Lower leg skin (tissue), 4 donors: ENCODE data around the gene LETM1. TPM values are rescaled to one million over a fixed set of nuclear protein-coding genes. Genes with fewer than 3 reads are reported as not detected.

Experiments used
- DNase-seq, 2 donors: peaks; one replicate each; pipeline ENCODE4 v3.0.0-alpha.2; 2019; ENCODE audit warnings: low spot score in 2 of 2
- H3K4me3 ChIP-seq: fragments of 200-600 bp; sonication (generic); 2 replicates; pipeline ENCODE4 v1.5.1; 2017; ENCODE audit warnings: mild to moderate bottlenecking, low read depth; ENCODE audit not compliant: poor library complexity, severe bottlenecking
- CTCF ChIP-seq, 3 donors: fragments of 450-650 bp; IDR thresholded peaks; one replicate each; pipeline ENCODE4 v1.5.1; 2016; ENCODE audit warnings: antibody characterized with exemption in 3 of 3, mild to moderate bottlenecking in 3 of 3, moderate library complexity in 2 of 3
- POLR2A ChIP-seq, 2 donors: fragments of 450-650 bp; IDR thresholded peaks; one replicate each; pipeline ENCODE4 v1.6.1; 2016 to 2017; ENCODE audit warnings: antibody characterized with exemption in 2 of 2, mild to moderate bottlenecking in 1 of 2, moderate library complexity in 1 of 2
- WGBS, 2 donors: methylation state at CpG; one replicate each; pipeline ENCODE4 v1.1.5; 2018; 5-methylcytosine and 5-hydroxymethylcytosine counted together
- intact Hi-C: fragments of 100-400 bp; cut with DNase I; formaldehyde crosslinking; loops from one replicate; pipeline ENCODE4 v1.15.0; 2023; ENCODE audit warnings: low total_unique reads
- total RNA-seq, 4 donors: library from RNA; depleted of rRNA; stranded (reverse); fragments of >200 nt; gene quantifications; one replicate each; pipeline ENCODE4 v1.1.0, GENCODE V29; 2016

Gene LETM1
- total RNA-seq, 4 donors from 2014 or later: 27.2 to 49.9 (median 39.0) TPM

GRCh38 chr4:1822568-1823544, 33.1 kb downstream of the LETM1 start:
- 91 to 95% methylated on average over 28 to 34 of the region's 37 CpGs for WGBS, 2 donors
- TF ChIP-seq POLR2A (IDR thresholded peaks at IDR 0.05): no peak
- no peak for TF ChIP-seq CTCF (IDR thresholded peaks at IDR 0.05)
- H3K4me3 ChIP-seq: no peak overlapping the region
- no peak for DNase-seq
- intact Hi-C loops: no loop called here

GRCh38 chr4:1821679-1822567, 34.0 kb downstream of the LETM1 start:
- intact Hi-C loops: no loop called here
- 98 to 99% methylated on average over 17 to 18 of the region's 18 CpGs for WGBS, 2 donors
- no peak for DNase-seq
- no peak overlapping the region for H3K4me3 ChIP-seq
- TF ChIP-seq CTCF (IDR thresholded peaks at IDR 0.05) (no peak), POLR2A (IDR thresholded peaks at IDR 0.05) (no peak)

GRCh38 chr4:1819816-1820215, 36.1 kb downstream of the LETM1 start:
- TF ChIP-seq CTCF (IDR thresholded peaks at IDR 0.05) (no peak), POLR2A (IDR thresholded peaks at IDR 0.05) (no peak)
- no peak for DNase-seq
- intact Hi-C loops: no loop called here
- 85 to 88% methylated on average over 7 of the region's 7 CpGs for WGBS, 2 donors
- no peak overlapping the region for H3K4me3 ChIP-seq

GRCh38 chr4:1819284-1819683, 36.7 kb downstream of the LETM1 start:
- TF ChIP-seq CTCF (IDR thresholded peaks at IDR 0.05) (no peak), POLR2A (IDR thresholded peaks at IDR 0.05) (no peak)
- H3K4me3 ChIP-seq: no peak overlapping the region
- DNase-seq: no peak
- intact Hi-C loops: no loop called here
- WGBS, 2 donors: 89 to 92% methylated on average over 10 of the region's 10 CpGs

- DNase-seq: no peak
- H3K4me3 ChIP-seq: no peak overlapping the region
- WGBS, 2 donors: 83 to 85% methylated on average over 25 of the region's 25 CpGs
- intact Hi-C loops: no loop called here
- TF ChIP-seq POLR2A (IDR thresholded peaks at IDR 0.05): no peak
- TF ChIP-seq CTCF (IDR thresholded peaks at IDR 0.05): no peak
These were observed 39.7 kb downstream of the LETM1 start for GRCh38 chr4:1815997-1816860.
